ENCODE results near the gene ACSS1. TPM values are rescaled to one million over a fixed set of nuclear protein-coding genes. Genes with fewer than 3 reads are reported as not detected.

Gene ACSS1
- total and polyA plus RNA-seq, 8 donors = 7.0 to 135 (median 35.8) TPM

DNA sequence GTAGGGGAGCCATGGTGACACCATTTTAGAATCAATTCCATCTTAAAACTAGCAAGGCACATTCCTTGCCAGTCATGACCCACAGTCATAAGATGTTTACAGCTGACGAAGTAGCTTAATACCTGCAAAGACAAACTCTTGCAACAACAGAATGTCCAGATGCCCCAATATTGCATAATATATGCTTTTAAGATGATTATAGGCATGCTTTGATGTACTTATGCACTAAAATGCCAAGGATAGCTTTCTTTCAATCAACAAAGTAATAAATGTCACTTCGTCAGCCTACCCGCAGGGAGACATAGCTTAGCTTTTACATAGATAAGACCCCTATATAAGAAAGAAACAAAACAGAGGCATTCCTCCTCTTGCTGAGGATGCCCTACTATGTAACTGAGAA, 26.7 kb downstream of the ACSS1 start:
- H3K27ac ChIP-seq = no peak overlapping the region
- H3K4me1 ChIP-seq = peaks cover 40 to 63% (median 49%) of the 10 kb centered on the region in 4 donors
- WGBS, 5 donors = 75 to 92% (median 80%) methylated on average over 3 of the region's 3 CpGs
- TF ChIP-seq EP300 (IDR thresholded peaks at IDR 0.05) (no peak), POLR2AphosphoS5 (IDR thresholded peaks at IDR 0.05) (no peak), POLR2A (IDR thresholded peaks at IDR 0.05) (no peak)
- TF ChIP-seq, protein P1, sequence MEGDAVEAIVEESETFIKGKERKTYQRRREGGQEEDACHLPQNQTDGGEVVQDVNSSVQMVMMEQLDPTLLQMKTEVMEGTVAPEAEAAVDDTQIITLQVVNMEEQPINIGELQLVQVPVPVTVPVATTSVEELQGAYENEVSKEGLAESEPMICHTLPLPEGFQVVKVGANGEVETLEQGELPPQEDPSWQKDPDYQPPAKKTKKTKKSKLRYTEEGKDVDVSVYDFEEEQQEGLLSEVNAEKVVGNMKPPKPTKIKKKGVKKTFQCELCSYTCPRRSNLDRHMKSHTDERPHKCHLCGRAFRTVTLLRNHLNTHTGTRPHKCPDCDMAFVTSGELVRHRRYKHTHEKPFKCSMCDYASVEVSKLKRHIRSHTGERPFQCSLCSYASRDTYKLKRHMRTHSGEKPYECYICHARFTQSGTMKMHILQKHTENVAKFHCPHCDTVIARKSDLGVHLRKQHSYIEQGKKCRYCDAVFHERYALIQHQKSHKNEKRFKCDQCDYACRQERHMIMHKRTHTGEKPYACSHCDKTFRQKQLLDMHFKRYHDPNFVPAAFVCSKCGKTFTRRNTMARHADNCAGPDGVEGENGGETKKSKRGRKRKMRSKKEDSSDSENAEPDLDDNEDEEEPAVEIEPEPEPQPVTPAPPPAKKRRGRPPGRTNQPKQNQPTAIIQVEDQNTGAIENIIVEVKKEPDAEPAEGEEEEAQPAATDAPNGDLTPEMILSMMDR (IDR thresholded peaks at IDR 0.05) = no peak
- intact Hi-C loops (cut with DNase I; ENCODE audit: low total_unique reads) = no loop called here
- H3K36me3 ChIP-seq = peaks cover 0 to 29% (median 25%) of the 10 kb centered on the region in 4 donors
- no peak overlapping the region for H3K4me3 ChIP-seq
- no peak for DNase-seq
- H3K27me3 ChIP-seq = no peaks in the 10 kb centered on the region
- H3K9me3 ChIP-seq = no peaks in the 10 kb centered on the region

DNA sequence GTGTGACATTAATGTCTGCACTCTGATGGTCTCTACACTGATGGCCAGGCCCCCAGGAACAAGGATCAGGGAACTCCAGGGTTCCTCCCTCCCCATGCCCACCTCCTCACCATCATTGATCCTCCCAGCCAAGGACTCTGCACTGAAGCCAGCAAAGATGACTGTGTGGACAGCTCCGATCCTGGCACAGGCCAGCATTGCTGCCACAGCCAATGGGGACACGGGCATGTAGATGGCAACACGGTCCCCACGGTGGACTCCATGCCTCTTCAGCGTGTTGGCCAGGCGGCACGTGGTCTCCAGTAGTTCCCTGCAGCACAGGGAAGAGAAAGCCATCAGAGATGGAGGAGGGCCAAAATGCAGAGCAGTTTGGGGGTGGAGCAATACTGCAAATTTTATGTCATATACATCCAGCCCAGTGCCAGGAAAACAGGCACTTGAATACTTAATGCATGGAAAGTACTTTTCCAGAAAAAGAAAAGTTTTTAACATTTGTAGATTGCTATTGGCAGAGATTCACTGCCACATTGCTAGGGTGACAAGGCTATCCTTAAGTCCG, 27.2 kb downstream of the ACSS1 start:
- DNase-seq = no peak
- no peak for TF ChIP-seq POLR2A (IDR thresholded peaks at IDR 0.05)
- TF ChIP-seq, protein P1 (IDR thresholded peaks at IDR 0.05) = no peak
- no peak for TF ChIP-seq POLR2AphosphoS5 (IDR thresholded peaks at IDR 0.05)
- no peak for TF ChIP-seq EP300 (IDR thresholded peaks at IDR 0.05)
- Histone ChIP-seq H3K4me1 (peaks cover 35 to 59% (median 47%) of the 10 kb centered on the region in 4 donors), H3K9me3 (no peaks in the 10 kb centered on the region), H3K36me3 (peaks cover 0 to 34% (median 27%) of the 10 kb centered on the region in 4 donors), H3K27ac (no peak overlapping the region), H3K4me3 (no peak overlapping the region), H3K27me3 (no peaks in the 10 kb centered on the region)
- intact Hi-C loops (cut with DNase I; ENCODE audit: low total_unique reads) = no loop called here
- WGBS, 5 donors = 90 to 94% (median 93%) methylated on average over 8 of the region's 8 CpGs

- peaks cover 0 to 38% (median 27%) of the 10 kb centered on the region in 4 donors for H3K36me3 ChIP-seq
- intact Hi-C loops (cut with DNase I; ENCODE audit: low total_unique reads) = no loop called here
- H3K27me3 ChIP-seq = no peaks in the 10 kb centered on the region
- H3K27ac ChIP-seq = no peak overlapping the region
- no peak for DNase-seq
- H3K4me3 ChIP-seq = no peak overlapping the region
- H3K4me1 ChIP-seq = peaks cover 29 to 56% (median 45%) of the 10 kb centered on the region in 4 donors
- H3K9me3 ChIP-seq = no peaks in the 10 kb centered on the region
- TF ChIP-seq, protein P1 (IDR thresholded peaks at IDR 0.05) = no peak
- TF ChIP-seq EP300 (IDR thresholded peaks at IDR 0.05) (no peak), POLR2A (IDR thresholded peaks at IDR 0.05) (no peak), POLR2AphosphoS5 (IDR thresholded peaks at IDR 0.05) (no peak)
- WGBS, 5 donors = 94 to 97% (median 97%) methylated on average over 5 of the region's 5 CpGs
Observed at GRCh38 chr20:25030007-25030648, 27.8 kb downstream of the ACSS1 start.

GRCh38 chr20:25025986-25026605, 31.8 kb downstream of the ACSS1 start:
- Histone ChIP-seq H3K27ac (no peak overlapping the region), H3K4me3 (no peak overlapping the region), H3K4me1 (peaks cover 7 to 48% (median 42%) of the 10 kb centered on the region in 4 donors), H3K27me3 (no peaks in the 10 kb centered on the region), H3K9me3 (no peaks in the 10 kb centered on the region), H3K36me3 (peaks cover 0 to 62% (median 46%) of the 10 kb centered on the region in 4 donors)
- peak in 1 of 2 donors; percentile 20 for DNase-seq
- TF ChIP-seq POLR2A (IDR thresholded peaks at IDR 0.05) (no peak), POLR2AphosphoS5 (IDR thresholded peaks at IDR 0.05) (no peak), EP300 (IDR thresholded peaks at IDR 0.05) (no peak)
- TF ChIP-seq, protein P1 (IDR thresholded peaks at IDR 0.05) = no peak
- intact Hi-C loops (cut with DNase I; ENCODE audit: low total_unique reads) = no loop called here
- WGBS, 5 donors = 90 to 96% (median 93%) methylated on average over 4 of the region's 4 CpGs

All from stomach (tissue), 9 donors.